ENCODE results near the gene EFTUD2.

DNA sequence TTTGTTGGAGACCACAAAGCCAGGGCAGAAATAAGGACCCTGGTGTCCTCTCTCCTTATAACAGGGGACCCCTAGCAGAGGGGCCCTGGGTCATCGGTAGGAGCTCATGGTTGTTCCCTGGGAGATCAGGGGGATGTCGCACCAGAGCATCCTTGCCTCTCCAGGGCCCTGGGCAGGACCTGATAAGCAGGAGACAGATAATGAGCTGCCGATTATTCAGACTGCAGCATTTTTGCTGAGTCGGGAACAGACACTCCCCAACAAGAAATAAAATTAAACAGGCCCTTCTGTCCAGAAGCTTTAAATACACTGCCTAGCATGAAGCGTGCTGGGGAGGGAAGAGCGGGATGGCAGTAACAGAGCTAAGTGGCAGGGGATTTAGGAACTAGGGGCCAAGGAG is 31.4 kb upstream of the EFTUD2 start:
- TF ChIP-seq ELF1 (CRISPR knock-in tag; IDR thresholded peaks at IDR 0.05) (no peak), FOXO1 (CRISPR knock-in tag; IDR thresholded peaks at IDR 0.05) (no peak), ZNF737 (CRISPR knock-in tag; IDR thresholded peaks at IDR 0.05; ENCODE audit: borderline replicate concordance) (no peak), ZBTB8A (CRISPR knock-in tag; IDR thresholded peaks at IDR 0.05; ENCODE audit: borderline replicate concordance, low read depth) (no peak), NBN (conservative IDR thresholded peaks at IDR 0.05) (no peak), POLR2AphosphoS5 (IDR thresholded peaks at IDR 0.05; ENCODE audit: low read depth, low read length) (no peak), PRMT3 (CRISPR knock-in tag; IDR thresholded peaks at IDR 0.05; ENCODE audit: borderline replicate concordance, low read depth) (no peak), EZH2 (conservative IDR thresholded peaks at IDR 0.05; ENCODE audit: low read depth, low read length) (no peak), ZNF703 (CRISPR knock-in tag; IDR thresholded peaks at IDR 0.05; ENCODE audit: borderline replicate concordance) (no peak), MAX (IDR thresholded peaks at IDR 0.05) (no peak), MAFF (IDR thresholded peaks at IDR 0.05; ENCODE audit: low read depth, low read length) (peak; percentile 90), POLR2A (IDR thresholded peaks at IDR 0.05; ENCODE audit: insufficient read depth in 1 of 2, low read depth in 2 of 2, low read length in 2 of 2) (no peak)
- TF ChIP-seq, protein P1, sequence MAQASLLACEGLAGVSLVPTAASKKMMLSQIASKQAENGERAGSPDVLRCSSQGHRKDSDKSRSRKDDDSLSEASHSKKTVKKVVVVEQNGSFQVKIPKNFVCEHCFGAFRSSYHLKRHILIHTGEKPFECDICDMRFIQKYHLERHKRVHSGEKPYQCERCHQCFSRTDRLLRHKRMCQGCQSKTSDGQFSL (CRISPR knock-in tag; IDR thresholded peaks at IDR 0.05), result no peak
- TF ChIP-seq, protein P2, sequence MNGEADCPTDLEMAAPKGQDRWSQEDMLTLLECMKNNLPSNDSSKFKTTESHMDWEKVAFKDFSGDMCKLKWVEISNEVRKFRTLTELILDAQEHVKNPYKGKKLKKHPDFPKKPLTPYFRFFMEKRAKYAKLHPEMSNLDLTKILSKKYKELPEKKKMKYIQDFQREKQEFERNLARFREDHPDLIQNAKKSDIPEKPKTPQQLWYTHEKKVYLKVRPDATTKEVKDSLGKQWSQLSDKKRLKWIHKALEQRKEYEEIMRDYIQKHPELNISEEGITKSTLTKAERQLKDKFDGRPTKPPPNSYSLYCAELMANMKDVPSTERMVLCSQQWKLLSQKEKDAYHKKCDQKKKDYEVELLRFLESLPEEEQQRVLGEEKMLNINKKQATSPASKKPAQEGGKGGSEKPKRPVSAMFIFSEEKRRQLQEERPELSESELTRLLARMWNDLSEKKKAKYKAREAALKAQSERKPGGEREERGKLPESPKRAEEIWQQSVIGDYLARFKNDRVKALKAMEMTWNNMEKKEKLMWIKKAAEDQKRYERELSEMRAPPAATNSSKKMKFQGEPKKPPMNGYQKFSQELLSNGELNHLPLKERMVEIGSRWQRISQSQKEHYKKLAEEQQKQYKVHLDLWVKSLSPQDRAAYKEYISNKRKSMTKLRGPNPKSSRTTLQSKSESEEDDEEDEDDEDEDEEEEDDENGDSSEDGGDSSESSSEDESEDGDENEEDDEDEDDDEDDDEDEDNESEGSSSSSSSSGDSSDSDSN (CRISPR knock-in tag; IDR thresholded peaks at IDR 0.05), result no peak
